DND-41 (cell line): ENCODE data around the gene MROH7.

Source experiments
- EZH2 ChIP-seq: IDR thresholded peaks from 3 replicates; pipeline ENCODE4 v1.6.1; 2012; ENCODE audit warnings: borderline replicate concordance, low read depth, mild to moderate bottlenecking, moderate library complexity, low read length, inconsistent platforms; ENCODE audit not compliant: severe bottlenecking
- TF ChIP-seq, protein P1 (sequence below): IDR thresholded peaks from 2 replicates; pipeline ENCODE4 v1.5.1; 2012; ENCODE audit warnings: borderline replicate concordance, low read length, moderate library complexity, mild to moderate bottlenecking; ENCODE audit not compliant: poor library complexity, severe bottlenecking; ENCODE audit errors: extremely low read depth

GRCh38 chr1:54664364-54664763, 22.8 kb downstream of the MROH7 start:
- TF ChIP-seq, protein P1, sequence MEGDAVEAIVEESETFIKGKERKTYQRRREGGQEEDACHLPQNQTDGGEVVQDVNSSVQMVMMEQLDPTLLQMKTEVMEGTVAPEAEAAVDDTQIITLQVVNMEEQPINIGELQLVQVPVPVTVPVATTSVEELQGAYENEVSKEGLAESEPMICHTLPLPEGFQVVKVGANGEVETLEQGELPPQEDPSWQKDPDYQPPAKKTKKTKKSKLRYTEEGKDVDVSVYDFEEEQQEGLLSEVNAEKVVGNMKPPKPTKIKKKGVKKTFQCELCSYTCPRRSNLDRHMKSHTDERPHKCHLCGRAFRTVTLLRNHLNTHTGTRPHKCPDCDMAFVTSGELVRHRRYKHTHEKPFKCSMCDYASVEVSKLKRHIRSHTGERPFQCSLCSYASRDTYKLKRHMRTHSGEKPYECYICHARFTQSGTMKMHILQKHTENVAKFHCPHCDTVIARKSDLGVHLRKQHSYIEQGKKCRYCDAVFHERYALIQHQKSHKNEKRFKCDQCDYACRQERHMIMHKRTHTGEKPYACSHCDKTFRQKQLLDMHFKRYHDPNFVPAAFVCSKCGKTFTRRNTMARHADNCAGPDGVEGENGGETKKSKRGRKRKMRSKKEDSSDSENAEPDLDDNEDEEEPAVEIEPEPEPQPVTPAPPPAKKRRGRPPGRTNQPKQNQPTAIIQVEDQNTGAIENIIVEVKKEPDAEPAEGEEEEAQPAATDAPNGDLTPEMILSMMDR, result no peak
- TF ChIP-seq EZH2, result no peak
